Astrocyte (in vitro differentiated cells and primary cell): ENCODE measurements around the gene IP6K3. TPM values are rescaled to one million over a fixed set of nuclear protein-coding genes. Genes with fewer than 3 reads are reported as not detected.
A peak's percentile ranks its signal among the peaks of the same experiment; 100 is the strongest.

ENCODE experiments used
- DNase-seq: peaks from one replicate; pipeline ENCODE4 v3.0.0-alpha.2; 2010; ENCODE audit warnings: low read depth
- FAIRE-seq: peaks from 2 replicates; lab custom pipeline; 2011; peaks lifted over from hg19 to GRCh38; lab: Jason Lieb, UNC
- H2AFZ ChIP-seq: 2 replicates; pipeline ENCODE4 v1.6.0; 2012; ENCODE audit warnings: low read depth, low read length, inconsistent platforms
- H3K27ac ChIP-seq: 2 replicates; pipeline ENCODE4 v1.5.1; 2011; ENCODE audit warnings: low read depth, low read length, inconsistent platforms
- H3K27me3 ChIP-seq: 2 replicates; pipeline ENCODE4 v1.6.0; 2011; ENCODE audit warnings: low read length, inconsistent platforms; ENCODE audit not compliant: insufficient read depth
- H3K36me3 ChIP-seq: 2 replicates; pipeline ENCODE4 v1.5.1; 2011; ENCODE audit warnings: low read length, inconsistent platforms; ENCODE audit not compliant: insufficient read depth
- H3K4me1 ChIP-seq: 2 replicates; pipeline ENCODE4 v1.5.1; 2011; ENCODE audit warnings: low read length, inconsistent platforms; ENCODE audit not compliant: insufficient read depth
- H3K4me2 ChIP-seq: 2 replicates; pipeline ENCODE4 v1.6.0; 2012; ENCODE audit warnings: low read length, inconsistent platforms
- H3K4me3 ChIP-seq: 2 replicates; pipeline ENCODE4 v1.5.1; 2011; ENCODE audit warnings: low read depth, mild to moderate bottlenecking, low read length, inconsistent platforms; ENCODE audit not compliant: insufficient read depth
- H3K79me2 ChIP-seq: 2 replicates; pipeline ENCODE4 v1.6.0; 2012; ENCODE audit warnings: mild to moderate bottlenecking, low read length, inconsistent platforms; ENCODE audit not compliant: insufficient read depth
- H3K9ac ChIP-seq: 2 replicates; pipeline ENCODE4 v1.6.0; 2012; ENCODE audit warnings: mild to moderate bottlenecking, low read length, inconsistent platforms
- H3K9me3 ChIP-seq: 2 replicates; pipeline ENCODE4 v1.5.1; 2012; ENCODE audit warnings: low read depth, mild to moderate bottlenecking, low read length, inconsistent platforms; ENCODE audit not compliant: insufficient read depth
- H4K20me1 ChIP-seq: 2 replicates; pipeline ENCODE4 v1.6.0; 2012; ENCODE audit warnings: low read length, inconsistent platforms; ENCODE audit not compliant: insufficient read depth
- H3K27ac Mint-ChIP-seq: one replicate; pipeline ENCODE4 v1.8.0; 2021; ENCODE audit warnings: mild to moderate bottlenecking, mixed read lengths; ENCODE audit not compliant: unreplicated experiment
- H3K27me3 Mint-ChIP-seq: one replicate; pipeline ENCODE4 v1.8.0; 2021; ENCODE audit warnings: low read depth, mixed read lengths; ENCODE audit not compliant: unreplicated experiment
- H3K36me3 Mint-ChIP-seq: one replicate; pipeline ENCODE4 v1.8.0; 2021; ENCODE audit warnings: low read depth, mixed read lengths; ENCODE audit not compliant: unreplicated experiment
- H3K4me1 Mint-ChIP-seq: one replicate; pipeline ENCODE4 v1.8.0; 2021; ENCODE audit warnings: low read depth, mixed read lengths; ENCODE audit not compliant: unreplicated experiment
- H3K4me3 Mint-ChIP-seq: one replicate; pipeline ENCODE4 v1.8.0; 2021; ENCODE audit warnings: mild to moderate bottlenecking, moderate library complexity, mixed read lengths; ENCODE audit not compliant: unreplicated experiment
- H3K9me3 Mint-ChIP-seq: one replicate; pipeline ENCODE4 v1.8.0; 2021; ENCODE audit warnings: mild to moderate bottlenecking, mixed read lengths; ENCODE audit not compliant: unreplicated experiment
- EZH2 ChIP-seq: IDR thresholded peaks from 2 replicates; pipeline ENCODE4 v1.6.1; 2012; ENCODE audit warnings: mild to moderate bottlenecking, low read length, inconsistent platforms; ENCODE audit not compliant: insufficient read depth
- total RNA-seq: library from RNA; stranded (reverse); gene quantifications from 2 replicates; pipeline ENCODE4 v1.2.1, GENCODE V29; 2021
- TF ChIP-seq, protein P1 (sequence below): IDR thresholded peaks from 2 replicates; pipeline ENCODE4 v1.5.1; 2011; ENCODE audit warnings: low read depth, mild to moderate bottlenecking, inconsistent platforms, low read length, moderate library complexity; ENCODE audit not compliant: insufficient read depth

Gene IP6K3
- total RNA-seq, 1 donor from 2014 or later = 4.6 TPM

DNA sequence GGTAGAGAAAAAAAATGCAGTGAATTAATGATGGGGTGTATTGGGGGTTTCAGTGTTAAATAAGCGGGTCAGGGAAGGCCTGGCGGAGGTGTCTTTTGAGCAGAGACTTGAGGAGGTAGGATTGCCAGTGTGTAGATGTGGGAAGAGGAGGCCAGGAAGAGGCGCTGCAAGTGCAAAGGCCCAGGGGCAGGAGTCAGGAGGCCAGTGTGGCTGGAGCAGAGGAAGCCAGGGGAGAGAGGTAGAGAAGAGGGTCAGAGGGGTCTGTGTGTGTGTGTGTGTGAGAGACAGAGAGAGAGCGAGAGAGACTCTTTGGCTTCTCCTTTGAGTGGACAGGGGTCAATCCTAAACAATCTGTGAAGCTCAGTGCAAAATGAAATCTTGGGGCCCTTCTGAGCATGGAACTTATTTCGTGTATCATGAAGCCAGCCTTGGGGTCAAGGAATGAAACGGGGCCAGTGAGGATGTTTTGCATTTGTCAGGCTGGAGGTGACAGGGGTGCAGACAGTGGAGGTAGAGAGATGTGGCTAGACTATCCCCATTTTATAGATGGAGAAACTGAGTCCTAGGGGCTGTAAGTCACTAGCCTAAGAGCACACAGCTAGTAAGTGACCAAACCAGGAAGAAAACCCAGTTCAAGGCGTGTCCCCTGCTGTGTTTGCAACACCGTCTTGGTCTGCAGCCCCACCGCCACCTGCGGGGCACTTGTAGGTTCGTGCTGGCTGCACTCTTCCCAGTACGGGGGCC lies 9.7 kb upstream of the IP6K3 start:
- Mint-ChIP-seq H3K27ac (no peak overlapping the region), H3K4me1 (no peaks in the 10 kb centered on the region), H3K36me3 (no peaks in the 10 kb centered on the region), H3K27me3 (no peaks in the 10 kb centered on the region), H3K4me3 (no peak overlapping the region), H3K9me3 (no peaks in the 10 kb centered on the region)
- H3K27me3 ChIP-seq = no peaks in the 10 kb centered on the region
- no peaks in the 10 kb centered on the region for H3K4me1 ChIP-seq
- no peaks in the 10 kb centered on the region for H3K36me3 ChIP-seq
- H3K9me3 ChIP-seq = no peaks in the 10 kb centered on the region
- no peak for DNase-seq
- no peaks in the 10 kb centered on the region for H3K79me2 ChIP-seq
- H2AFZ ChIP-seq = no peak overlapping the region
- no peak overlapping the region for H3K4me3 ChIP-seq
- FAIRE-seq = no peak
- H4K20me1 ChIP-seq = no peaks in the 10 kb centered on the region
- H3K27ac ChIP-seq = no peak overlapping the region
- no peak overlapping the region for H3K9ac ChIP-seq
- TF ChIP-seq, protein P1, sequence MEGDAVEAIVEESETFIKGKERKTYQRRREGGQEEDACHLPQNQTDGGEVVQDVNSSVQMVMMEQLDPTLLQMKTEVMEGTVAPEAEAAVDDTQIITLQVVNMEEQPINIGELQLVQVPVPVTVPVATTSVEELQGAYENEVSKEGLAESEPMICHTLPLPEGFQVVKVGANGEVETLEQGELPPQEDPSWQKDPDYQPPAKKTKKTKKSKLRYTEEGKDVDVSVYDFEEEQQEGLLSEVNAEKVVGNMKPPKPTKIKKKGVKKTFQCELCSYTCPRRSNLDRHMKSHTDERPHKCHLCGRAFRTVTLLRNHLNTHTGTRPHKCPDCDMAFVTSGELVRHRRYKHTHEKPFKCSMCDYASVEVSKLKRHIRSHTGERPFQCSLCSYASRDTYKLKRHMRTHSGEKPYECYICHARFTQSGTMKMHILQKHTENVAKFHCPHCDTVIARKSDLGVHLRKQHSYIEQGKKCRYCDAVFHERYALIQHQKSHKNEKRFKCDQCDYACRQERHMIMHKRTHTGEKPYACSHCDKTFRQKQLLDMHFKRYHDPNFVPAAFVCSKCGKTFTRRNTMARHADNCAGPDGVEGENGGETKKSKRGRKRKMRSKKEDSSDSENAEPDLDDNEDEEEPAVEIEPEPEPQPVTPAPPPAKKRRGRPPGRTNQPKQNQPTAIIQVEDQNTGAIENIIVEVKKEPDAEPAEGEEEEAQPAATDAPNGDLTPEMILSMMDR = no peak
- no peak for TF ChIP-seq EZH2
- H3K4me2 ChIP-seq = no peak overlapping the region

DNA sequence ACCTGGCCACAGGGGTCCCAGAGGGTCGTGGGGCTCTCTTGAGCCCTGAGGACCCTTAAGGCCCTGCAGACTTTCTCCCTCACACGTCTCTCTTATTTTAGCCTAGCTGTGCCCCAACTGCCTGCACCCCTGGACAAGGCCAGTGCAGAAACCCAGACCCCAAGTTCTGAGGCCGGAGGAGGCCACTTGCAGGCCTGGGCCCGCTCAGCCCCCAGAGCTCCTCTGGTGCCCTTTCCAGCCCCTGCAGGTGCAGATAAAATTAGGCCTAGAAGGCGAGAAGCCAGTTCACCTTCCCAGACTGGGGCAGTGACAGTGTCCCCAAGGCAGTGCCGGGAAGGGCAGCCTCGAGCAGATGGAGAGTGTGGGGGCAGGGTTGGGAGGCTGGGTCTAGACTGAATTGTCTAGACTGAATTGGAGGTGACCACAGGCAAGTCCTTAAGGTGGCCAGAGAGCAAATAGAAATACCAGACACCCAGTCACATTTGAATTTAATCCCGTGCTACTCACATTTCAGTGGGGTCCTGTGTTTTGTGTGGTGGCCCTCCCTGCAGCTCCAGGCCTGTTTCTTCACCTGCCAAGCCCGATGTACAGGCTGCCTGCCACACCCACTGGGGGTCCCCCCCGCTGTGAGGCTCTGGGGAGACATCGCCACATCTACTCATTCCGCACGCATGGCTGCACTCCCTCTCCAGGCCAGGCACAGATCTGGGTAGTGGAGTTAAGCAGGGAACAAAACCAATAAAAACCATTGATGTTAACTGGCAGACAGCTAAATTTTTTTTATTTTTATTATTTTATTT lies 8.6 kb upstream of the IP6K3 start:
- H2AFZ ChIP-seq = no peak overlapping the region
- no peak overlapping the region for H3K4me3 ChIP-seq
- Mint-ChIP-seq H3K4me1 (peaks cover 5% of the 10 kb centered on the region), H3K27ac (no peak overlapping the region), H3K36me3 (no peaks in the 10 kb centered on the region), H3K27me3 (peaks cover 5% of the 10 kb centered on the region), H3K4me3 (no peak overlapping the region), H3K9me3 (no peaks in the 10 kb centered on the region)
- H3K9me3 ChIP-seq = no peaks in the 10 kb centered on the region
- no peaks in the 10 kb centered on the region for H3K79me2 ChIP-seq
- H3K4me2 ChIP-seq = no peak overlapping the region
- no peaks in the 10 kb centered on the region for H3K36me3 ChIP-seq
- TF ChIP-seq, protein P1 = no peak
- TF ChIP-seq EZH2 = no peak
- no peaks in the 10 kb centered on the region for H3K27me3 ChIP-seq
- no peaks in the 10 kb centered on the region for H4K20me1 ChIP-seq
- DNase-seq (no peak), FAIRE-seq (no peak)
- no peaks in the 10 kb centered on the region for H3K4me1 ChIP-seq
- H3K27ac ChIP-seq = no peak overlapping the region
- no peak overlapping the region for H3K9ac ChIP-seq

DNA sequence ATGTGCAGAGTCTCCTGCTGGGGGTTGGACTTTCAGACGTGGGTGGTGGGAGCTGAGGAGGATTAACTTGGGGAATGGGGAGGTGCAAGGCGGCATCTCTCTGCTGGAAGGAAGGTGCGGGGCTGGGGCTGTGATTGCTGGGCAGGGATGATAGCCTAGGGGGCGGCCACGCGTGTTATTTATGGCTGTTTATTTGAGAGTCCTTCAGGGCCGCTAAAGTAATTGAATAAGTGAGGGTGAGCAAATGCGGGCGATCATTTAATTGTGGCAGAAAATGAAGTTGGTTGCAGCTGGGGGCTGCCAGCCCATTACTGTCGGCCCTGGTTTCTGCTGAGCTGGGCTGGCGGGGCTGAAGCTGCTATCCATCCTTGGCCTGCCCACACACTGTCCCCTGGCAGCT lies 7.5 kb upstream of the IP6K3 start:
- Mint-ChIP-seq H3K9me3 (no peaks in the 10 kb centered on the region), H3K4me1 (peaks cover 5% of the 10 kb centered on the region)

More for the DNA sequence above, 7.5 kb upstream of the IP6K3 start:
- Histone ChIP-seq H3K4me3 (no peak overlapping the region), H3K9me3 (no peaks in the 10 kb centered on the region), H3K36me3 (no peaks in the 10 kb centered on the region), H2AFZ (no peak overlapping the region), H3K79me2 (no peaks in the 10 kb centered on the region), H3K4me1 (no peaks in the 10 kb centered on the region), H3K27ac (no peak overlapping the region), H3K27me3 (no peaks in the 10 kb centered on the region), H4K20me1 (no peaks in the 10 kb centered on the region), H3K9ac (no peak overlapping the region), H3K4me2 (no peak overlapping the region)
- H3K27ac Mint-ChIP-seq = peak overlapping the region; percentile 2
- DNase-seq (no peak), FAIRE-seq (no peak)
- H3K36me3 Mint-ChIP-seq = no peaks in the 10 kb centered on the region
- H3K27me3 Mint-ChIP-seq = peaks cover 9% of the 10 kb centered on the region
- TF ChIP-seq, protein P1 = no peak
- no peak for TF ChIP-seq EZH2
- H3K4me3 Mint-ChIP-seq = no peak overlapping the region
